K562 (cell line): ENCODE results near the gene GABARAP. TPM values are rescaled to one million over a fixed set of nuclear protein-coding genes. Genes with fewer than 3 reads are reported as not detected.
A peak's percentile ranks its signal among the peaks of the same experiment; 100 is the strongest.

Source experiments
- BRCA1 ChIP-seq, 2 experiments: fragments of 450-650 bp in 1 of 2; sonication (generic) in 1 of 2; formaldehyde crosslinking in 1 of 2; IDR thresholded peaks; 2 replicates each; pipeline versions ENCODE4 v1.5.0 to v1.6.1; 2017 to 2020; ENCODE audit warnings: mild to moderate bottlenecking in 1 of 2, missing genetic modification reagents in 1 of 2
- C11orf30 ChIP-seq: fragments of 450-650 bp; IDR thresholded peaks from 2 replicates; pipeline ENCODE4 v1.6.1; 2016; ENCODE audit warnings: low read depth, mild to moderate bottlenecking
- CAMTA2 ChIP-seq: fragments of 250-450 bp; sonication (Bioruptor Pico); conservative IDR thresholded peaks from 2 replicates; pipeline ENCODE4 v1.5.1; 2022
- CHCHD3 ChIP-seq: fragments of 250-450 bp; sonication (Bioruptor Pico); IDR thresholded peaks from 2 replicates; pipeline ENCODE4 v2.1.2; 2022; ENCODE audit warnings: mild to moderate bottlenecking
- EHMT2 ChIP-seq: fragments of 450-650 bp; IDR thresholded peaks from 2 replicates; pipeline ENCODE4 v1.6.1; 2018; ENCODE audit warnings: antibody characterized with exemption
- FOXP1 ChIP-seq: sonication (generic); formaldehyde crosslinking; IDR thresholded peaks from 2 replicates; pipeline ENCODE4 v1.8.0; 2022; ENCODE audit warnings: mild to moderate bottlenecking, missing genetic modification reagents
- HSF4 ChIP-seq: fragments of 250-450 bp; sonication (Bioruptor Pico); IDR thresholded peaks from 2 replicates; pipeline ENCODE4 v2.1.2; 2022; ENCODE audit warnings: mild to moderate bottlenecking, moderate library complexity, borderline replicate concordance
- L3MBTL2 ChIP-seq: fragments of 450-650 bp; IDR thresholded peaks from 2 replicates; pipeline ENCODE4 v1.6.1; 2016; ENCODE audit warnings: mild to moderate bottlenecking, moderate library complexity
- MXI1 ChIP-seq: IDR thresholded peaks from 2 replicates; pipeline ENCODE4 v1.6.1; 2011; ENCODE audit warnings: low read depth, mild to moderate bottlenecking, improper control_type of control experiment, low read length
- MYC ChIP-seq, 2 experiments: fragments of 250-450 bp in 1 of 2; sonication (Bioruptor Pico) in 1 of 2; IDR thresholded peaks; 2 replicates each; pipeline versions ENCODE4 v1.5.1 to v1.6.1; 2012 to 2021; ENCODE audit warnings: low read depth in 2 of 2, borderline replicate concordance in 1 of 2, improper control_type of control experiment in 1 of 2, low read length in 1 of 2, mild to moderate bottlenecking in 1 of 2, moderate library complexity in 1 of 2
- NFIC ChIP-seq: fragments of 450-650 bp; IDR thresholded peaks from 2 replicates; pipeline ENCODE4 v1.6.1; 2017; ENCODE audit warnings: mild to moderate bottlenecking, inconsistent platforms
- NR2F6 ChIP-seq: fragments of 450-650 bp; formaldehyde crosslinking; IDR thresholded peaks from 2 replicates; pipeline ENCODE4 v1.4.0; 2020; ENCODE audit warnings: mild to moderate bottlenecking
- NR3C1 ChIP-seq: sonication (generic); formaldehyde crosslinking; IDR thresholded peaks from 2 replicates; pipeline ENCODE4 v1.8.1; 2022; ENCODE audit warnings: missing genetic modification reagents
- RBM39 ChIP-seq: fragments of 200-400 bp; formaldehyde crosslinking; optimal IDR thresholded peaks from 2 replicates; pipeline ENCODE3; 2018; ENCODE audit warnings: low read depth, low read length
- RUNX1 ChIP-seq: sonication (generic); IDR thresholded peaks from 2 replicates; pipeline ENCODE4 v1.6.1; 2016; ENCODE audit warnings: antibody characterized with exemption, low read depth
- SMARCA4 ChIP-seq: fragments of 450-650 bp; IDR thresholded peaks from 2 replicates; pipeline ENCODE4 v1.6.1; 2016
- SMARCA5 ChIP-seq: fragments of 450-650 bp; IDR thresholded peaks from 2 replicates; pipeline ENCODE4 v1.6.1; 2016
- TAF1 ChIP-seq: IDR thresholded peaks from 2 replicates; pipeline ENCODE4 v1.6.1; 2011; ENCODE audit warnings: mild to moderate bottlenecking, low read length, moderate library complexity; ENCODE audit not compliant: insufficient read depth, control insufficient read depth, severe bottlenecking; ENCODE audit errors: extremely low read depth
- TBP ChIP-seq: optimal IDR thresholded peaks from 2 replicates; pipeline ENCODE3; 2011; ENCODE audit warnings: low read depth, low read length, improper control_type of control experiment
- U2AF2 ChIP-seq: fragments of 200-400 bp; formaldehyde crosslinking; optimal IDR thresholded peaks from 2 replicates; pipeline ENCODE3; 2017; ENCODE audit warnings: low read depth, mild to moderate bottlenecking, low read length
- ZC3H4 ChIP-seq: sonication (generic); formaldehyde crosslinking; IDR thresholded peaks from 2 replicates; pipeline ENCODE4 v1.9.0; 2021; ENCODE audit warnings: missing genetic modification reagents, borderline replicate concordance
- ZEB2 ChIP-seq: fragments of 450-650 bp; IDR thresholded peaks from 2 replicates; pipeline ENCODE4 v1.6.1; 2016
- ZNF140 ChIP-seq: fragments of 250-450 bp; sonication (Bioruptor Pico); IDR thresholded peaks from 2 replicates; pipeline ENCODE4 v1.8.0; 2021; ENCODE audit warnings: moderate library complexity, mild to moderate bottlenecking, inconsistent platforms
- ZNF175 ChIP-seq: fragments of 200-800 bp; sonication (Bioruptor generic); IDR thresholded peaks from 2 replicates; pipeline ENCODE4 v1.6.1; 2016; ENCODE audit warnings: low read depth, mild to moderate bottlenecking, missing genetic modification characterization, missing compliant biosample characterization
- ZNF444 ChIP-seq: fragments of 250-450 bp; sonication (Bioruptor Pico); IDR thresholded peaks from 2 replicates; pipeline ENCODE4 v1.4.0; 2020; ENCODE audit warnings: mild to moderate bottlenecking, moderate library complexity
- ZNF551 ChIP-seq: fragments of 250-450 bp; sonication (Bioruptor Pico); IDR thresholded peaks from 2 replicates; pipeline ENCODE4 v1.5.0; 2021; ENCODE audit warnings: mild to moderate bottlenecking, moderate library complexity
- ZNF785 ChIP-seq: fragments of 250-450 bp; sonication (Bioruptor Pico); IDR thresholded peaks from 2 replicates; pipeline ENCODE4 v1.4.0; 2020; ENCODE audit warnings: mild to moderate bottlenecking
- ZNF79 ChIP-seq: fragments of 250-450 bp; sonication (Bioruptor Pico); IDR thresholded peaks from 2 replicates; pipeline ENCODE4 v1.4.0; 2020; ENCODE audit warnings: low read depth, mild to moderate bottlenecking, moderate library complexity
- polyA plus RNA-seq, 8 experiments: library from polyadenylated mRNA; depleted of rRNA in 4 of 8; stranded (reverse) in 5 of 8; unstranded in 3 of 8; fragments of >200 nt; fragmentation: Nextera tagmentation in 2 of 8; fragmentation: Illumina TruSeq in 1 of 8; extraction: Ambion mirVana in 2 of 8; extraction: Trizol in 1 of 8; gene quantifications; 2 replicates each; pipeline versions ENCODE4 v1.2.1 to v1.2.3, GENCODE V29; 2011 to 2014; ENCODE audit warnings: inconsistent platforms in 1 of 8, missing spikeins in 1 of 8
- total RNA-seq, 7 experiments: library from RNA; depleted of rRNA in 6 of 7; stranded (reverse); fragments of >200 nt in 6 of 7; fragmentation: Illumina TruSeq in 2 of 7; extraction: Trizol in 2 of 7; gene quantifications; 2 replicates each; pipeline versions ENCODE4 v1.2.1 to v1.2.3, GENCODE V29; 2011 to 2021; ENCODE audit warnings: low replicate concordance in 1 of 7
- TF ChIP-seq, protein P1 (sequence below), 2 experiments: IDR thresholded peaks; 2 replicates each; pipeline ENCODE4 v1.6.1; 2012; ENCODE audit warnings: improper control_type of control experiment in 2 of 2, low read depth in 2 of 2, low read length in 2 of 2, borderline replicate concordance in 1 of 2

GABARAP gene
- total and polyA plus RNA-seq, 9 of the 15 experiments (the other 6 are each of a cell fraction or from before 2014, with no cell fraction given): 47.5 to 373 (median 152) TPM

DNA sequence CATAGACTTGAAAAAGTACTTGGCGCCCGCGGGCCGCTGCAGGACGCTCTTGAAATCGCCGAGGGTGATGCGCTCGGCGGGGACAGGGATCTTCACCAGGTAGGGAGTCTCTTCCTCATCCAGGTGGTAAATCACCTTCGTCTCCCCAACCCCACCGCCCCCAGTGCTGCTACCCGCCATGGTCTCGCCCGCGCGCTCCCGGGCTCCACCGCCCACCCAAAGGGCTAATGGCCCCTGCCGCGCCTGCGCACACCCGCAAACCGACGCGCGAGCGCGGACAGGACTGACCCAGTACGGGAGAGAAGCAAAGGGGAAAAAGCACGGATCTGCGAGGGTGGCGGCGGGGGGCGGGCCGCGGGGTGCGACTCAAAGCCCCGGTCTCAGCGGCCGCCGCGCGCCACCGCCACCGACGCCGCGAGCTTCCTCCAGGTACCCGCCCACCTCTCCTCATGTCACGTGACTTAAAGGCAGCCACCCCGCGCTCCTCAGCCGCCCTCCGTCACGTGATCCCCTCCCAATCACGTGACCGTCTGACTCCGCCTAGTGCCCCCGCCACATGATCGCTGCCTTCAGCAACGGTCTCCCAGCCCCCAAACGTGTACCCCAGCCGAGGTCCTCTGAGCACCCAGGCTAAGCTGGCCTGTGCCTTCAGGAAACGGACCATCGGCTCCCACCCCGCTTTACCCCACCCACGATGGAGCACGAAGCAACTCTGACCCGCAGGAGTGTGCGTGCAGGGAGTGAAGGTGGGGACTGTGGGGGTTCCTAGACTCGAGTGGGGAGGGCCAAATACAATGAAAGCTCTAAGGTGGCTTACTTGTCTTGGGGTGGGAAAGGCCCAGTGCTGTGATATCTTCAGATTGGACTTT, 7.9 kb downstream of the GABARAP start, which contains the start of gene DVL2 (continued):
- no peak for TF ChIP-seq TAF1
- no peak for TF ChIP-seq SMARCA4
- no peak for TF ChIP-seq HSF4 (CRISPR knock-in tag)
- TF ChIP-seq ZNF551: peak; percentile 70; the same call in 1 of the 2 replicates
- peak; percentile 90 for TF ChIP-seq C11orf30
- TF ChIP-seq EHMT2: no peak
- peak; percentile 87 for TF ChIP-seq NR2F6 (CRISPR knock-in tag)
- TF ChIP-seq ZEB2: peak; percentile 27; the same call in 1 of the 2 replicates
- no peak for TF ChIP-seq U2AF2
- TF ChIP-seq MYC (IDR thresholded peaks at IDR 0.05; ENCODE audit: low read depth, low read length): peak; percentile 71
- peak; percentile 56; the same call in 1 of the 2 replicates for TF ChIP-seq MYC (CRISPR knock-in tag; IDR thresholded peaks at IDR 0.05; ENCODE audit: borderline replicate concordance, low read depth)
- TF ChIP-seq ZNF79 (CRISPR knock-in tag): no peak
- TF ChIP-seq CHCHD3: 0 out of 2 replicates have a peak, but pooled peaks have one; percentile 68
- TF ChIP-seq NFIC: peak; percentile 28; the same call in 1 of the 2 replicates
- TF ChIP-seq, protein P1, sequence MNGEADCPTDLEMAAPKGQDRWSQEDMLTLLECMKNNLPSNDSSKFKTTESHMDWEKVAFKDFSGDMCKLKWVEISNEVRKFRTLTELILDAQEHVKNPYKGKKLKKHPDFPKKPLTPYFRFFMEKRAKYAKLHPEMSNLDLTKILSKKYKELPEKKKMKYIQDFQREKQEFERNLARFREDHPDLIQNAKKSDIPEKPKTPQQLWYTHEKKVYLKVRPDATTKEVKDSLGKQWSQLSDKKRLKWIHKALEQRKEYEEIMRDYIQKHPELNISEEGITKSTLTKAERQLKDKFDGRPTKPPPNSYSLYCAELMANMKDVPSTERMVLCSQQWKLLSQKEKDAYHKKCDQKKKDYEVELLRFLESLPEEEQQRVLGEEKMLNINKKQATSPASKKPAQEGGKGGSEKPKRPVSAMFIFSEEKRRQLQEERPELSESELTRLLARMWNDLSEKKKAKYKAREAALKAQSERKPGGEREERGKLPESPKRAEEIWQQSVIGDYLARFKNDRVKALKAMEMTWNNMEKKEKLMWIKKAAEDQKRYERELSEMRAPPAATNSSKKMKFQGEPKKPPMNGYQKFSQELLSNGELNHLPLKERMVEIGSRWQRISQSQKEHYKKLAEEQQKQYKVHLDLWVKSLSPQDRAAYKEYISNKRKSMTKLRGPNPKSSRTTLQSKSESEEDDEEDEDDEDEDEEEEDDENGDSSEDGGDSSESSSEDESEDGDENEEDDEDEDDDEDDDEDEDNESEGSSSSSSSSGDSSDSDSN (IDR thresholded peaks at IDR 0.05; ENCODE audit: borderline replicate concordance in 1 of 2, low read depth in 2 of 2, low read length in 2 of 2): no peak
- no peak for TF ChIP-seq ZNF140 (CRISPR knock-in tag)
- TF ChIP-seq SMARCA5: no peak
- TF ChIP-seq RBM39: no peak
- TF ChIP-seq BRCA1 (IDR thresholded peaks at IDR 0.05): no peak
- TF ChIP-seq BRCA1 (CRISPR knock-in tag; IDR thresholded peaks at IDR 0.05): no peak
- no peak for TF ChIP-seq ZNF785 (CRISPR knock-in tag)
- TF ChIP-seq RUNX1: peak; percentile 56; the same call in 1 of the 2 replicates
- TF ChIP-seq FOXP1: peak; percentile 39; the same call in 1 of the 2 replicates
- no peak for TF ChIP-seq MXI1
- TF ChIP-seq ZNF175 (CRISPR knock-in tag): no peak
- TF ChIP-seq TBP: peak; percentile 49
- peak; percentile 37; the same call in 1 of the 2 replicates for TF ChIP-seq ZC3H4 (CRISPR knock-in tag)
- TF ChIP-seq ZNF444: no peak
- TF ChIP-seq L3MBTL2: peak; percentile 65
- TF ChIP-seq CAMTA2 (CRISPR knock-in tag): peak; percentile 33; the same call in 1 of the 2 replicates
- no peak for TF ChIP-seq NR3C1 (CRISPR knock-in tag)
